Measurements from ENCODE around the gene CDH2.

Gene CDH2

GRCh38 chr18:28178720-28179119 is 1.8 kb upstream of the CDH2 start:
- H3K27ac ChIP-seq = no peak overlapping the region
- ChIA-PET POLR2A (ENCODE audit: low non-redundant PET) (no interaction called here), CTCF (no interaction called here)
- TF ChIP-seq CTCF (conservative IDR thresholded peaks at IDR 0.05; ENCODE audit: low read depth) = no peak
- DNase-seq (ENCODE audit: low spot score) = no peak

GRCh38 chr18:28177828-28178635 is 1.1 kb upstream of the CDH2 start:
- peak; percentile 21 for DNase-seq (ENCODE audit: low spot score)

GRCh38 chr18:28176698-28176947 is 307 bp downstream of the CDH2 start:
- DNase-seq (ENCODE audit: low spot score) = no peak
- ChIA-PET CTCF (no interaction called here), POLR2A (ENCODE audit: low non-redundant PET) (no interaction called here)
- no peak for TF ChIP-seq CTCF (conservative IDR thresholded peaks at IDR 0.05; ENCODE audit: low read depth)
- H3K27ac ChIP-seq = peak overlapping the region; percentile 80

More at GRCh38 chr18:28177828-28178635, 1.1 kb upstream of the CDH2 start:
- ChIA-PET POLR2A (ENCODE audit: low non-redundant PET) (no interaction called here), CTCF (no interaction called here)
- H3K27ac ChIP-seq = peak overlapping the region; percentile 80
- TF ChIP-seq CTCF (conservative IDR thresholded peaks at IDR 0.05; ENCODE audit: low read depth) = no peak

- CTCF ChIA-PET = no interaction called here
- H3K27ac ChIP-seq = peak overlapping the region; percentile 80
- POLR2A ChIA-PET (ENCODE audit: low non-redundant PET) = no interaction called here
- DNase-seq (ENCODE audit: low spot score) = no peak
- no peak for TF ChIP-seq CTCF (conservative IDR thresholded peaks at IDR 0.05; ENCODE audit: low read depth)
Observed at GRCh38 chr18:28175930-28176697, 816 bp downstream of the CDH2 start.

- DNase-seq (ENCODE audit: low spot score) = no peak
Observed at GRCh38 chr18:28175150-28175929, 1.6 kb downstream of the CDH2 start.

More at GRCh38 chr18:28175150-28175929, 1.6 kb downstream of the CDH2 start:
- POLR2A ChIA-PET (ENCODE audit: low non-redundant PET) = no interaction called here
- CTCF ChIA-PET = no interaction called here
- H3K27ac ChIP-seq = no peak overlapping the region; the same call in 1 of the 2 replicates
- no peak for TF ChIP-seq CTCF (conservative IDR thresholded peaks at IDR 0.05; ENCODE audit: low read depth)
